K562 (cell line): ENCODE results near the gene CROCC2. TPM values are rescaled to one million over a fixed set of nuclear protein-coding genes. Genes with fewer than 3 reads are reported as not detected.

Source experiments
- ATAC-seq: fragments of 200-7000 bp; cut with Tn5 transposase; 3 replicates; pipeline ENCODE4 v1.9.1; 2020; ENCODE audit warnings: moderate library complexity
- BruUV-seq: library from RNA; stranded (reverse); fragments of 400-500 nt; replicated peaks from 2 replicates; lab custom pipeline; 2021; lab: Mats Ljungman, UMichigan
- CTCF ChIA-PET: fragments of 300-600 bp; formaldehyde crosslinking; extraction: SDS; loops from one replicate; lab custom pipeline; 2021; ENCODE audit warnings: low intra/inter-chr PET ratio; lab: Yijun Ruan, JAX
- POLR2A ChIA-PET: fragments of 300-600, 350-650 bp; sonication (Branson Sonifier 250); formaldehyde crosslinking; extraction: SDS; loops from one replicate; lab custom pipeline; 2021; ENCODE audit warnings: antibody characterized with exemption, inconsistent platforms; lab: Yijun Ruan, JAX
- DNase-seq, 4 experiments: peaks; one replicate each; pipeline versions ENCODE4 v3.0.0 to v3.0.0-alpha.2; 2011 to 2018; ENCODE audit warnings: low spot score in 3 of 4, mixed read lengths in 3 of 4; ENCODE audit errors: extremely low read depth in 1 of 4
- FAIRE-seq: peaks from 2 replicates; lab custom pipeline; 2011; peaks lifted over from hg19 to GRCh38; lab: Jason Lieb, UNC
- H2AFZ ChIP-seq: 2 replicates; pipeline ENCODE4 v1.6.0; 2011; ENCODE audit warnings: low read depth, low read length, control low read depth, inconsistent platforms
- H3K27ac ChIP-seq: fragments of 200-600 bp; 3 replicates; pipeline ENCODE4 v1.8.0; 2011; ENCODE audit warnings: low read depth, mild to moderate bottlenecking, control low read depth, inconsistent platforms, low read length, moderate library complexity, mixed read lengths; ENCODE audit errors: extremely low read depth
- H3K27me3 ChIP-seq, 2 experiments: fragments of 300-600 bp in 1 of 2; 2 replicates in 1 of 2; 3 replicates in 1 of 2; pipeline versions ENCODE4 v1.6.0 to v1.8.0; 2011; ENCODE audit warnings: inconsistent platforms in 2 of 2, low read length in 2 of 2, mild to moderate bottlenecking in 1 of 2, mixed read lengths in 1 of 2, moderate library complexity in 1 of 2; ENCODE audit not compliant: control insufficient read depth in 2 of 2, insufficient read depth in 2 of 2
- H3K36me3 ChIP-seq: fragments of 300-600 bp; 3 replicates; pipeline ENCODE4 v1.8.0; 2011; ENCODE audit warnings: mild to moderate bottlenecking, low read length, inconsistent platforms; ENCODE audit not compliant: control insufficient read depth, insufficient read depth
- H3K4me1 ChIP-seq, 2 experiments: fragments of 200-600 bp in 1 of 2; replicated peaks in 1 of 2; 2 replicates in 1 of 2; 3 replicates in 1 of 2; pipeline versions ENCODE4 v1.5.1 to v1.8.0; 2011; ENCODE audit warnings: inconsistent platforms in 2 of 2, low read length in 2 of 2, mild to moderate bottlenecking in 1 of 2, mixed read lengths in 1 of 2, moderate library complexity in 1 of 2; ENCODE audit not compliant: control insufficient read depth in 2 of 2, insufficient read depth in 2 of 2
- H3K4me2 ChIP-seq: 2 replicates; pipeline ENCODE4 v1.6.1; 2011; ENCODE audit warnings: low read length, control low read depth, inconsistent platforms, mixed read lengths; ENCODE audit not compliant: insufficient read depth
- H3K4me3 ChIP-seq: fragments of 200-600 bp; sonication (generic), shearing (Covaris generic); 2 replicates; pipeline ENCODE4 v1.5.1; 2016; ENCODE audit warnings: control low read depth, inconsistent platforms
- H3K79me2 ChIP-seq: fragments of 200-600 bp; 3 replicates; pipeline ENCODE4 v1.8.0; 2011; ENCODE audit warnings: low read length, inconsistent platforms; ENCODE audit not compliant: control insufficient read depth, insufficient read depth
- H3K9ac ChIP-seq, 2 experiments: 2 replicates each; pipeline versions ENCODE4 v1.6.0 to v1.6.1; 2011; ENCODE audit warnings: low read depth in 2 of 2, low read length in 2 of 2, control low read depth in 1 of 2, inconsistent platforms in 1 of 2, mild to moderate bottlenecking in 1 of 2, mixed read lengths in 1 of 2; ENCODE audit not compliant: insufficient read depth in 1 of 2
- H3K9me1 ChIP-seq: one replicate; pipeline ENCODE4 v1.6.0; 2011; ENCODE audit warnings: inconsistent platforms, mild to moderate bottlenecking, low read length, moderate library complexity; ENCODE audit not compliant: control insufficient read depth, insufficient read depth
- H3K9me3 ChIP-seq: replicated peaks from 2 replicates; pipeline ENCODE4 v1.5.1; 2011; ENCODE audit warnings: low read depth, low read length, inconsistent platforms; ENCODE audit not compliant: control insufficient read depth, insufficient read depth
- H4K20me1 ChIP-seq: replicated peaks from 2 replicates; pipeline ENCODE4 v1.6.1; 2011; ENCODE audit warnings: low read length, inconsistent platforms, mixed read lengths; ENCODE audit not compliant: control insufficient read depth, insufficient read depth
- BCLAF1 ChIP-seq, 2 experiments: fragments of 450-650 bp in 1 of 2; IDR thresholded peaks; 2 replicates each; pipeline ENCODE4 v1.6.1; 2011 to 2017; ENCODE audit warnings: low read depth in 2 of 2, antibody characterized with exemption in 1 of 2, borderline replicate concordance in 1 of 2, low read length in 1 of 2, mild to moderate bottlenecking in 1 of 2, mixed read lengths in 1 of 2; ENCODE audit not compliant: control insufficient read depth in 1 of 2
- HMGN3 ChIP-seq: IDR thresholded peaks from 2 replicates; pipeline ENCODE4 v1.6.1; 2011; ENCODE audit warnings: borderline replicate concordance, low read depth, mild to moderate bottlenecking, mixed read lengths, low read length; ENCODE audit not compliant: insufficient read length; ENCODE audit errors: extremely low read depth
- SNAPC5 ChIP-seq: fragments of 250-450 bp; sonication (Bioruptor Pico); IDR thresholded peaks from 2 replicates; pipeline ENCODE4 v1.8.0; 2021; ENCODE audit warnings: moderate library complexity, mild to moderate bottlenecking, inconsistent platforms
- WGBS: fragments of 100-300 bp; shearing (Covaris generic); methylation state at CpG from one replicate; pipeline ENCODE4 v1.1.6; 2016; ENCODE audit warnings: low coverage, mixed read lengths; ENCODE audit not compliant: insufficient coverage; ENCODE audit errors: missing lambda C conversion rate; 5-methylcytosine and 5-hydroxymethylcytosine counted together
- in situ Hi-C: fragments of 300-500 bp; cut with MboI; formaldehyde crosslinking; loops from 4 replicates; pipeline ENCODE4 v1.15.0; 2018; ENCODE audit warnings: inconsistent platforms, mixed read lengths
- intact Hi-C: fragments of 100-400 bp; cut with micrococcal nuclease; formaldehyde crosslinking; loops from 2 replicates; pipeline ENCODE4 v1.14.2; 2022
- polyA plus RNA-seq, 8 experiments: library from polyadenylated mRNA; depleted of rRNA in 4 of 8; stranded (reverse) in 5 of 8; unstranded in 3 of 8; fragments of >200 nt; fragmentation: Nextera tagmentation in 2 of 8; fragmentation: Illumina TruSeq in 1 of 8; extraction: Ambion mirVana in 2 of 8; extraction: Trizol in 1 of 8; gene quantifications; 2 replicates each; pipeline versions ENCODE4 v1.2.1 to v1.2.3, GENCODE V29; 2011 to 2014; ENCODE audit warnings: inconsistent platforms in 1 of 8, missing spikeins in 1 of 8
- total RNA-seq, 7 experiments: library from RNA; depleted of rRNA in 6 of 7; stranded (reverse); fragments of >200 nt in 6 of 7; fragmentation: Illumina TruSeq in 2 of 7; extraction: Trizol in 2 of 7; gene quantifications; 2 replicates each; pipeline versions ENCODE4 v1.2.1 to v1.2.3, GENCODE V29; 2011 to 2021; ENCODE audit warnings: low replicate concordance in 1 of 7

The CROCC2 gene
- total and polyA plus RNA-seq, 9 of the 15 experiments (the other 6 are each of a cell fraction or from before 2014, with no cell fraction given) = not detected

GRCh38 chr2:240922245-240922981 lies 16.3 kb downstream of the CROCC2 start:
- peaks cover 6% of the 10 kb centered on the region for H4K20me1 ChIP-seq
- no peak overlapping the region for H3K27ac ChIP-seq
- DNase-seq = no peak
- WGBS = 45% methylated on average over 5 of the region's 18 CpGs
- TF ChIP-seq SNAPC5 (no peak), HMGN3 (peak; percentile 21)
- TF ChIP-seq, all 486 proteins: peak for 1
- ChIA-PET CTCF (no interaction called here), POLR2A (interaction anchor here (0.6 to 0.7 kb wide), 2 partner anchors 9 to 40 kb away, joined by 3 to 4 read pairs; no protein-coding TSS in a partner anchor)
- in situ Hi-C loops (no loop called here), intact Hi-C loops (no loop called here)
- Histone ChIP-seq H3K4me2 (no peak overlapping the region), H3K36me3 (no peaks in the 10 kb centered on the region), H3K4me3 (no peak overlapping the region), H3K79me2 (no peaks in the 10 kb centered on the region), H2AFZ (no peak overlapping the region), H3K9me3 (no peaks in the 10 kb centered on the region), H3K27me3 (peaks cover 0 to 34% of the 10 kb centered on the region in 2 experiments; a peak in 2 of 5 replicates), H3K9ac (no peak overlapping the region), H3K4me1 (peaks cover 0 to 17% of the 10 kb centered on the region in 2 experiments; a peak in 2 of 5 replicates), H3K9me1 (no peaks in the 10 kb centered on the region)
- FAIRE-seq = no peak
- BruUV-seq = no TSS peak
- no peak for ATAC-seq

- intact Hi-C loops = no loop called here
- 23% methylated on average over 11 of the region's 15 CpGs for WGBS
Measured at GRCh38 chr2:240922982-240923537, 16.9 kb downstream of the CROCC2 start.

More at GRCh38 chr2:240922982-240923537, 16.9 kb downstream of the CROCC2 start:
- Histone ChIP-seq H3K4me2 (no peak overlapping the region), H4K20me1 (peaks cover 6% of the 10 kb centered on the region), H3K4me3 (no peak overlapping the region), H3K79me2 (no peaks in the 10 kb centered on the region), H3K36me3 (no peaks in the 10 kb centered on the region), H2AFZ (no peak overlapping the region), H3K9me3 (no peaks in the 10 kb centered on the region), H3K9ac (no peak overlapping the region), H3K4me1 (peaks cover 0 to 17% of the 10 kb centered on the region in 2 experiments; a peak in 2 of 5 replicates), H3K27me3 (peaks cover 0 to 30% of the 10 kb centered on the region in 2 experiments; a peak in 2 of 5 replicates), H3K9me1 (no peaks in the 10 kb centered on the region), H3K27ac (no peak overlapping the region)
- FAIRE-seq (no peak), DNase-seq (no peak), ATAC-seq (no peak)
- CTCF ChIA-PET = no interaction called here
- no peak for TF ChIP-seq BCLAF1 (IDR thresholded peaks at IDR 0.05; ENCODE audit: borderline replicate concordance in 1 of 2, control insufficient read depth in 1 of 2, low read depth in 2 of 2, low read length in 1 of 2)
- POLR2A ChIA-PET = interaction anchor here (0.6 kb wide), 1 partner anchor 39 kb away, joined by 3 read pairs; no protein-coding TSS in a partner anchor
- BruUV-seq = no TSS peak
- in situ Hi-C loops = no loop called here
